HepG2 (cell line): Measurements from ENCODE around the gene DNM3.
A peak's percentile ranks its signal among the peaks of the same experiment; 100 is the strongest.

Experiments
- ATF1 ChIP-seq: IDR thresholded peaks from 2 replicates; pipeline ENCODE4 v1.6.1; 2016; ENCODE audit warnings: mild to moderate bottlenecking, control low read depth
- CAMTA2 ChIP-seq: sonication (generic); formaldehyde crosslinking; IDR thresholded peaks from 2 replicates; pipeline ENCODE4 v1.4.0; 2020; ENCODE audit warnings: mild to moderate bottlenecking, missing genetic modification reagents, borderline replicate concordance
- KLF13 ChIP-seq: sonication (generic); formaldehyde crosslinking; IDR thresholded peaks from 2 replicates; pipeline ENCODE4 v1.4.0; 2020; ENCODE audit warnings: mild to moderate bottlenecking, missing genetic modification reagents
- SMAD3 ChIP-seq: sonication (generic); formaldehyde crosslinking; IDR thresholded peaks from 2 replicates; pipeline ENCODE4 v1.4.0; 2020; ENCODE audit warnings: missing genetic modification reagents
- ZIK1 ChIP-seq: sonication (generic); formaldehyde crosslinking; IDR thresholded peaks from 2 replicates; pipeline ENCODE4 v1.5.0; 2020; ENCODE audit warnings: mild to moderate bottlenecking, low read depth, missing genetic modification reagents, borderline replicate concordance
- TF ChIP-seq, protein P1 (sequence below): sonication (generic); formaldehyde crosslinking; IDR thresholded peaks from 2 replicates; pipeline ENCODE4 v1.5.0; 2020; ENCODE audit warnings: mild to moderate bottlenecking, missing genetic modification reagents, moderate library complexity
- TF ChIP-seq, protein P2 (sequence below): sonication (generic); formaldehyde crosslinking; IDR thresholded peaks from 2 replicates; pipeline ENCODE4 v1.4.0; 2020; ENCODE audit warnings: mild to moderate bottlenecking, missing genetic modification reagents
- TF ChIP-seq, protein P3 (sequence below): sonication (generic); formaldehyde crosslinking; IDR thresholded peaks from 2 replicates; pipeline ENCODE4 v1.5.1; 2020; ENCODE audit warnings: mild to moderate bottlenecking, moderate library complexity, missing genetic modification reagents

DNA sequence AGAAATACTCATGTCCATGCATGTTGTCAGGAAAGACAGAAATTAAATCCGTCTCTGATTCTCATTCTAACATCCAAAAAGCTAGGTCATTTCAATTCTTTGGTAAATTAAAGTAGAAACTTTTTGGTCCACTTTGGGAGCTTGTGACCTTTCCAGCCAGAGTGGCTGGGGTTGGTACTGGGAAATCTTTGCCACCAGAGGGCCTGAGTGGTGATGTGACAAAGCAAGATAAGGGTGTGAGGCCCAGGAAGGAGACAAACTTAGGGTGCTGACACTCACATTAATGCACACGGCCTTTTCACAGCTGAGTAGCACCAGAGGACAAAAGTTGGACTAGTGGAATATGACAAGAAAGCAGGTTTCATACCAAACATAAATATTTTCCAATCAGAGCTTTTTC, 144.3 kb downstream of the DNM3 start:
- TF ChIP-seq ATF1 (no peak), CAMTA2 (CRISPR knock-in tag) (no peak), KLF13 (CRISPR knock-in tag) (no peak), SMAD3 (CRISPR knock-in tag) (no peak), ZIK1 (no peak)
- TF ChIP-seq, protein P1, sequence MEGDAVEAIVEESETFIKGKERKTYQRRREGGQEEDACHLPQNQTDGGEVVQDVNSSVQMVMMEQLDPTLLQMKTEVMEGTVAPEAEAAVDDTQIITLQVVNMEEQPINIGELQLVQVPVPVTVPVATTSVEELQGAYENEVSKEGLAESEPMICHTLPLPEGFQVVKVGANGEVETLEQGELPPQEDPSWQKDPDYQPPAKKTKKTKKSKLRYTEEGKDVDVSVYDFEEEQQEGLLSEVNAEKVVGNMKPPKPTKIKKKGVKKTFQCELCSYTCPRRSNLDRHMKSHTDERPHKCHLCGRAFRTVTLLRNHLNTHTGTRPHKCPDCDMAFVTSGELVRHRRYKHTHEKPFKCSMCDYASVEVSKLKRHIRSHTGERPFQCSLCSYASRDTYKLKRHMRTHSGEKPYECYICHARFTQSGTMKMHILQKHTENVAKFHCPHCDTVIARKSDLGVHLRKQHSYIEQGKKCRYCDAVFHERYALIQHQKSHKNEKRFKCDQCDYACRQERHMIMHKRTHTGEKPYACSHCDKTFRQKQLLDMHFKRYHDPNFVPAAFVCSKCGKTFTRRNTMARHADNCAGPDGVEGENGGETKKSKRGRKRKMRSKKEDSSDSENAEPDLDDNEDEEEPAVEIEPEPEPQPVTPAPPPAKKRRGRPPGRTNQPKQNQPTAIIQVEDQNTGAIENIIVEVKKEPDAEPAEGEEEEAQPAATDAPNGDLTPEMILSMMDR (CRISPR knock-in tag): peak; percentile 32; the same call in 1 of the 2 replicates
- TF ChIP-seq, protein P2, sequence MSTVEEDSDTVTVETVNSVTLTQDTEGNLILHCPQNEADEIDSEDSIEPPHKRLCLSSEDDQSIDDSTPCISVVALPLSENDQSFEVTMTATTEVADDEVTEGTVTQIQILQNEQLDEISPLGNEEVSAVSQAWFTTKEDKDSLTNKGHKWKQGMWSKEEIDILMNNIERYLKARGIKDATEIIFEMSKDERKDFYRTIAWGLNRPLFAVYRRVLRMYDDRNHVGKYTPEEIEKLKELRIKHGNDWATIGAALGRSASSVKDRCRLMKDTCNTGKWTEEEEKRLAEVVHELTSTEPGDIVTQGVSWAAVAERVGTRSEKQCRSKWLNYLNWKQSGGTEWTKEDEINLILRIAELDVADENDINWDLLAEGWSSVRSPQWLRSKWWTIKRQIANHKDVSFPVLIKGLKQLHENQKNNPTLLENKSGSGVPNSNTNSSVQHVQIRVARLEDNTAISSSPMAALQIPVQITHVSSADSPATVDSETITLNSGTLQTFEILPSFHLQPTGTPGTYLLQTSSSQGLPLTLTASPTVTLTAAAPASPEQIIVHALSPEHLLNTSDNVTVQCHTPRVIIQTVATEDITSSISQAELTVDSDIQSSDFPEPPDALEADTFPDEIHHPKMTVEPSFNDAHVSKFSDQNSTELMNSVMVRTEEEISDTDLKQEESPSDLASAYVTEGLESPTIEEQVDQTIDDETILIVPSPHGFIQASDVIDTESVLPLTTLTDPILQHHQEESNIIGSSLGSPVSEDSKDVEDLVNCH (CRISPR knock-in tag): no peak
- TF ChIP-seq, protein P3, sequence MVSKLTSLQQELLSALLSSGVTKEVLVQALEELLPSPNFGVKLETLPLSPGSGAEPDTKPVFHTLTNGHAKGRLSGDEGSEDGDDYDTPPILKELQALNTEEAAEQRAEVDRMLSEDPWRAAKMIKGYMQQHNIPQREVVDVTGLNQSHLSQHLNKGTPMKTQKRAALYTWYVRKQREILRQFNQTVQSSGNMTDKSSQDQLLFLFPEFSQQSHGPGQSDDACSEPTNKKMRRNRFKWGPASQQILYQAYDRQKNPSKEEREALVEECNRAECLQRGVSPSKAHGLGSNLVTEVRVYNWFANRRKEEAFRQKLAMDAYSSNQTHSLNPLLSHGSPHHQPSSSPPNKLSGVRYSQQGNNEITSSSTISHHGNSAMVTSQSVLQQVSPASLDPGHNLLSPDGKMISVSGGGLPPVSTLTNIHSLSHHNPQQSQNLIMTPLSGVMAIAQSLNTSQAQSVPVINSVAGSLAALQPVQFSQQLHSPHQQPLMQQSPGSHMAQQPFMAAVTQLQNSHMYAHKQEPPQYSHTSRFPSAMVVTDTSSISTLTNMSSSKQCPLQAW (CRISPR knock-in tag): no peak
